H1 (cell line): ENCODE data around the gene TTC27. TPM values are rescaled to one million over a fixed set of nuclear protein-coding genes. Genes with fewer than 3 reads are reported as not detected.

ENCODE experiments used
- EGR1 ChIP-seq: IDR thresholded peaks from 2 replicates; pipeline ENCODE4 v1.6.1; 2011; ENCODE audit warnings: low read depth, low read length, borderline replicate concordance
- EP300 ChIP-seq, 2 experiments: IDR thresholded peaks; 1 replicate in 1 of 2; 2 replicates in 1 of 2; pipeline ENCODE4 v1.6.1; 2011 to 2012; ENCODE audit warnings: low read depth in 2 of 2, low read length in 2 of 2, mild to moderate bottlenecking in 2 of 2, borderline replicate concordance in 1 of 2, inconsistent platforms in 1 of 2, moderate library complexity in 1 of 2
- KDM5A ChIP-seq: fragments of 200-600 bp; IDR thresholded peaks from 2 replicates; pipeline ENCODE4 v1.7.1; 2012; ENCODE audit warnings: mild to moderate bottlenecking, low read length, inconsistent platforms, mixed read lengths
- RBBP5 ChIP-seq: IDR thresholded peaks from 2 replicates; pipeline ENCODE4 v1.7.1; 2012; ENCODE audit warnings: low read depth, mild to moderate bottlenecking, inconsistent platforms, low read length, moderate library complexity, borderline replicate concordance
- SIRT6 ChIP-seq: IDR thresholded peaks from one replicate; pipeline ENCODE4 v1.7.1; 2012; ENCODE audit warnings: low read length, inconsistent platforms
- polyA plus RNA-seq, 7 experiments: library from polyadenylated mRNA; depleted of rRNA in 3 of 7; stranded (reverse) in 5 of 7; unstranded in 2 of 7; fragments of >200 nt in 5 of 7; fragments of 200-250 nt in 2 of 7; gene quantifications; 1 replicate in 5 of 7; 2 replicates in 1 of 7; 4 replicates in 1 of 7; pipeline versions ENCODE4 v1.2.1 to v1.2.3, GENCODE V29; 2011 to 2013; ENCODE audit warnings: missing spikeins in 2 of 7, mixed read lengths in 2 of 7
- total RNA-seq: library from RNA; stranded (reverse); fragmentation: NEBNext Ultra II Directional; extraction: Animal tissue kit (Norgen Biotek cat#: 25700); gene quantifications from 2 replicates; pipeline ENCODE4 v1.2.1, GENCODE V29; 2021
- TF ChIP-seq, protein P1 (sequence below): fragments of 300-600 bp; sonication (generic); IDR thresholded peaks from 2 replicates; pipeline ENCODE4 v1.7.1; 2012; ENCODE audit warnings: low read length, moderate library complexity, mild to moderate bottlenecking, inconsistent platforms; ENCODE audit not compliant: insufficient replicate concordance
- TF ChIP-seq, protein P2 (sequence below): IDR thresholded peaks from 2 replicates; pipeline ENCODE4 v1.6.1; 2012; ENCODE audit warnings: inconsistent platforms

TTC27 gene
- total and polyA plus RNA-seq, 2 of the 8 experiments (the other 6 are each of a cell fraction or from before 2014, with no cell fraction given), result 13.8 to 29.1 TPM

DNA sequence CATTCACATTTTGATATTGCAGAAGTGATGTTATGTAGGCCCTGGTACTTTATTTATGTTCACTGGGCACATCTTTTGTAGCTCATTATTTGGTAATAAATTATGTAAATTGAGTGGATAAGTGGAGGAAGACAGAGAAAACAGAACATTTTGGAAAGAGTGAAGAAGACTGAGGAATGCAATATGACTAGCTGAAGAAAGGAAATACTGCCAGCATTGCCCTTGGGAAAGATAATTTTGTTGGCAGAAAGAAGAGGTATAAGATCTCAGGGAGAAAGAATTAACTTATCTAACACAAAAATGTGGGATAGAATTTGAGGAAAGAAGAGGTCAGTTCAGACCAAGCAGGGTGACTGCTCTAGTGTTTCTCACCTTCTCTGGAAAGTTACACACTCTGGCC, 118.8 kb downstream of the TTC27 start (continued):
- TF ChIP-seq, protein P1, sequence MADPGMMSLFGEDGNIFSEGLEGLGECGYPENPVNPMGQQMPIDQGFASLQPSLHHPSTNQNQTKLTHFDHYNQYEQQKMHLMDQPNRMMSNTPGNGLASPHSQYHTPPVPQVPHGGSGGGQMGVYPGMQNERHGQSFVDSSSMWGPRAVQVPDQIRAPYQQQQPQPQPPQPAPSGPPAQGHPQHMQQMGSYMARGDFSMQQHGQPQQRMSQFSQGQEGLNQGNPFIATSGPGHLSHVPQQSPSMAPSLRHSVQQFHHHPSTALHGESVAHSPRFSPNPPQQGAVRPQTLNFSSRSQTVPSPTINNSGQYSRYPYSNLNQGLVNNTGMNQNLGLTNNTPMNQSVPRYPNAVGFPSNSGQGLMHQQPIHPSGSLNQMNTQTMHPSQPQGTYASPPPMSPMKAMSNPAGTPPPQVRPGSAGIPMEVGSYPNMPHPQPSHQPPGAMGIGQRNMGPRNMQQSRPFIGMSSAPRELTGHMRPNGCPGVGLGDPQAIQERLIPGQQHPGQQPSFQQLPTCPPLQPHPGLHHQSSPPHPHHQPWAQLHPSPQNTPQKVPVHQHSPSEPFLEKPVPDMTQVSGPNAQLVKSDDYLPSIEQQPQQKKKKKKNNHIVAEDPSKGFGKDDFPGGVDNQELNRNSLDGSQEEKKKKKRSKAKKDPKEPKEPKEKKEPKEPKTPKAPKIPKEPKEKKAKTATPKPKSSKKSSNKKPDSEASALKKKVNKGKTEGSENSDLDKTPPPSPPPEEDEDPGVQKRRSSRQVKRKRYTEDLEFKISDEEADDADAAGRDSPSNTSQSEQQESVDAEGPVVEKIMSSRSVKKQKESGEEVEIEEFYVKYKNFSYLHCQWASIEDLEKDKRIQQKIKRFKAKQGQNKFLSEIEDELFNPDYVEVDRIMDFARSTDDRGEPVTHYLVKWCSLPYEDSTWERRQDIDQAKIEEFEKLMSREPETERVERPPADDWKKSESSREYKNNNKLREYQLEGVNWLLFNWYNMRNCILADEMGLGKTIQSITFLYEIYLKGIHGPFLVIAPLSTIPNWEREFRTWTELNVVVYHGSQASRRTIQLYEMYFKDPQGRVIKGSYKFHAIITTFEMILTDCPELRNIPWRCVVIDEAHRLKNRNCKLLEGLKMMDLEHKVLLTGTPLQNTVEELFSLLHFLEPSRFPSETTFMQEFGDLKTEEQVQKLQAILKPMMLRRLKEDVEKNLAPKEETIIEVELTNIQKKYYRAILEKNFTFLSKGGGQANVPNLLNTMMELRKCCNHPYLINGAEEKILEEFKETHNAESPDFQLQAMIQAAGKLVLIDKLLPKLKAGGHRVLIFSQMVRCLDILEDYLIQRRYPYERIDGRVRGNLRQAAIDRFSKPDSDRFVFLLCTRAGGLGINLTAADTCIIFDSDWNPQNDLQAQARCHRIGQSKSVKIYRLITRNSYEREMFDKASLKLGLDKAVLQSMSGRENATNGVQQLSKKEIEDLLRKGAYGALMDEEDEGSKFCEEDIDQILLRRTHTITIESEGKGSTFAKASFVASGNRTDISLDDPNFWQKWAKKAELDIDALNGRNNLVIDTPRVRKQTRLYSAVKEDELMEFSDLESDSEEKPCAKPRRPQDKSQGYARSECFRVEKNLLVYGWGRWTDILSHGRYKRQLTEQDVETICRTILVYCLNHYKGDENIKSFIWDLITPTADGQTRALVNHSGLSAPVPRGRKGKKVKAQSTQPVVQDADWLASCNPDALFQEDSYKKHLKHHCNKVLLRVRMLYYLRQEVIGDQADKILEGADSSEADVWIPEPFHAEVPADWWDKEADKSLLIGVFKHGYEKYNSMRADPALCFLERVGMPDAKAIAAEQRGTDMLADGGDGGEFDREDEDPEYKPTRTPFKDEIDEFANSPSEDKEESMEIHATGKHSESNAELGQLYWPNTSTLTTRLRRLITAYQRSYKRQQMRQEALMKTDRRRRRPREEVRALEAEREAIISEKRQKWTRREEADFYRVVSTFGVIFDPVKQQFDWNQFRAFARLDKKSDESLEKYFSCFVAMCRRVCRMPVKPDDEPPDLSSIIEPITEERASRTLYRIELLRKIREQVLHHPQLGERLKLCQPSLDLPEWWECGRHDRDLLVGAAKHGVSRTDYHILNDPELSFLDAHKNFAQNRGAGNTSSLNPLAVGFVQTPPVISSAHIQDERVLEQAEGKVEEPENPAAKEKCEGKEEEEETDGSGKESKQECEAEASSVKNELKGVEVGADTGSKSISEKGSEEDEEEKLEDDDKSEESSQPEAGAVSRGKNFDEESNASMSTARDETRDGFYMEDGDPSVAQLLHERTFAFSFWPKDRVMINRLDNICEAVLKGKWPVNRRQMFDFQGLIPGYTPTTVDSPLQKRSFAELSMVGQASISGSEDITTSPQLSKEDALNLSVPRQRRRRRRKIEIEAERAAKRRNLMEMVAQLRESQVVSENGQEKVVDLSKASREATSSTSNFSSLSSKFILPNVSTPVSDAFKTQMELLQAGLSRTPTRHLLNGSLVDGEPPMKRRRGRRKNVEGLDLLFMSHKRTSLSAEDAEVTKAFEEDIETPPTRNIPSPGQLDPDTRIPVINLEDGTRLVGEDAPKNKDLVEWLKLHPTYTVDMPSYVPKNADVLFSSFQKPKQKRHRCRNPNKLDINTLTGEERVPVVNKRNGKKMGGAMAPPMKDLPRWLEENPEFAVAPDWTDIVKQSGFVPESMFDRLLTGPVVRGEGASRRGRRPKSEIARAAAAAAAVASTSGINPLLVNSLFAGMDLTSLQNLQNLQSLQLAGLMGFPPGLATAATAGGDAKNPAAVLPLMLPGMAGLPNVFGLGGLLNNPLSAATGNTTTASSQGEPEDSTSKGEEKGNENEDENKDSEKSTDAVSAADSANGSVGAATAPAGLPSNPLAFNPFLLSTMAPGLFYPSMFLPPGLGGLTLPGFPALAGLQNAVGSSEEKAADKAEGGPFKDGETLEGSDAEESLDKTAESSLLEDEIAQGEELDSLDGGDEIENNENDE, result no peak
- no peak for TF ChIP-seq EP300 (IDR thresholded peaks at IDR 0.05; ENCODE audit: borderline replicate concordance in 1 of 2, low read depth in 2 of 2, low read length in 2 of 2)
- TF ChIP-seq, protein P2, sequence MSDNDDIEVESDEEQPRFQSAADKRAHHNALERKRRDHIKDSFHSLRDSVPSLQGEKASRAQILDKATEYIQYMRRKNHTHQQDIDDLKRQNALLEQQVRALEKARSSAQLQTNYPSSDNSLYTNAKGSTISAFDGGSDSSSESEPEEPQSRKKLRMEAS, result no peak
- TF ChIP-seq KDM5A, result no peak
- no peak for TF ChIP-seq RBBP5
- no peak for TF ChIP-seq EGR1
- no peak for TF ChIP-seq SIRT6
- TF ChIP-seq, all 59 proteins: peak for 0
